Hematopoietic multipotent progenitor cell treated with erythropoietin and hydrocortisone succinate and interleukin-3 and kit ligand, for 17 days (in vitro differentiated cells): ENCODE measurements around the gene AKAP12.
"Not testable (repeated sequence)": the region's sequence is repeated elsewhere in the genome, so short reads cannot be mapped to it uniquely, and the experiment has no call there.

Experiments
- DNase-seq: peaks from one replicate; pipeline ENCODE4 v3.0.0-alpha.2; 2015; ENCODE audit warnings: low spot score

Gene AKAP12

DNA sequence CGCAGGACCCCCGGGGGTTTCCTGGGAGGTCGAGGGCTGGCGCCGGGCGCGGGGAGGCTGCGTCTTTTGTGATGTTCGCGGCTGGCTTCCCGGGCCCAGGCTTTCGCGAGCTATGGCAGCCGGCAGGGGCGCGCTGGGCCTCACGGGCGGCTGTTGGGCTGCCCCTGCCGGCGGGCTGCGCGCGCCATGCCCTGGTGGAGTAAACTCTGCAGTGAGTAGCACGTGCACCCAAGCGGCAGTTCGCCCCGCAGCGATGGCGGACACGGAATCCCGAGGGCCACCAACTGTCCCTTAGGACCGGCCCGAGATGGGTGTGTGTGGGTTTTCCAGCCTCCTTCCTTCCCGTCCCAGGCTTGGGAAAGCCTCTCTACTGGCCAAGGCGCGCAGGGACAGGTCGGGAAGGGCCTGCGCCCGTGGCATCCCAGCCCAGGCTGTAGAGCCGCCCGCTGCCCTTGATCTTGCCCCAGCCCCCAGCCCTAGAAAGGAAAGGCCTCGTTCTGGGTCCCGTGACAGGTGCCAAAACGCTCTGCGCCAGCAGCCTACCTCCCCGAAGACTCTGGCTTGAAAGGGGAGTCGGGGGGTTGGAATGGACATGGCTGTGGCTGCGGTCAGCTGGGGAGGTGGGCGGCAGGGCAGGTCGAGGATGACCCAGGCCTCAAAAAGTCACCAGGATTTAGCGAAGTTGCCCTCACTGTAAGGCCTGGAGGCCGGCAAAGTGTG is 101.9 kb downstream of the AKAP12 start:
- no peak for DNase-seq

GRCh38 chr6:151342750-151343149 is 103.0 kb downstream of the AKAP12 start:
- not testable (repeated sequence) for DNase-seq

DNA sequence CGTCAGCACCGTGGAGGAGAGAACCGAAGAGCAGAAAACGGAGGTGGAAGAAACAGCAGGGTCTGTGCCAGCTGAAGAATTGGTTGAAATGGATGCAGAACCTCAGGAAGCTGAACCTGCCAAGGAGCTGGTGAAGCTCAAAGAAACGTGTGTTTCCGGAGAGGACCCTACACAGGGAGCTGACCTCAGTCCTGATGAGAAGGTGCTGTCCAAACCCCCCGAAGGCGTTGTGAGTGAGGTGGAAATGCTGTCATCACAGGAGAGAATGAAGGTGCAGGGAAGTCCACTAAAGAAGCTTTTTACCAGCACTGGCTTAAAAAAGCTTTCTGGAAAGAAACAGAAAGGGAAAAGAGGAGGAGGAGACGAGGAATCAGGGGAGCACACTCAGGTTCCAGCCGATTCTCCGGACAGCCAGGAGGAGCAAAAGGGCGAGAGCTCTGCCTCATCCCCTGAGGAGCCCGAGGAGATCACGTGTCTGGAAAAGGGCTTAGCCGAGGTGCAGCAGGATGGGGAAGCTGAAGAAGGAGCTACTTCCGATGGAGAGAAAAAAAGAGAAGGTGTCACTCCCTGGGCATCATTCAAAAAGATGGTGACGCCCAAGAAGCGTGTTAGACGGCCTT is 110.0 kb downstream of the AKAP12 start:
- DNase-seq = no peak

DNA sequence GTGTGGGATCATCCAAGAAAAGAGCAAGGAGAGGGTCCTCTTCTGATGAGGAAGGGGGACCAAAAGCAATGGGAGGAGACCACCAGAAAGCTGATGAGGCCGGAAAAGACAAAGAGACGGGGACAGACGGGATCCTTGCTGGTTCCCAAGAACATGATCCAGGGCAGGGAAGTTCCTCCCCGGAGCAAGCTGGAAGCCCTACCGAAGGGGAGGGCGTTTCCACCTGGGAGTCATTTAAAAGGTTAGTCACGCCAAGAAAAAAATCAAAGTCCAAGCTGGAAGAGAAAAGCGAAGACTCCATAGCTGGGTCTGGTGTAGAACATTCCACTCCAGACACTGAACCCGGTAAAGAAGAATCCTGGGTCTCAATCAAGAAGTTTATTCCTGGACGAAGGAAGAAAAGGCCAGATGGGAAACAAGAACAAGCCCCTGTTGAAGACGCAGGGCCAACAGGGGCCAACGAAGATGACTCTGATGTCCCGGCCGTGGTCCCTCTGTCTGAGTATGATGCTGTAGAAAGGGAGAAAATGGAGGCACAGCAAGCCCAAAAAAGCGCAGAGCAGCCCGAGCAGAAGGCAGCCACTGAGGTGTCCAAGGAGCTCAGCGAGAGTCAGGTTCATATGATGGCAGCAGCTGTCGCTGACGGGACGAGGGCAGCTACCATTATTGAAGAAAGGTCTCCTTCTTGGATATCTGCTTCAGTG is 110.8 kb downstream of the AKAP12 start:
- DNase-seq = no peak

DNA sequence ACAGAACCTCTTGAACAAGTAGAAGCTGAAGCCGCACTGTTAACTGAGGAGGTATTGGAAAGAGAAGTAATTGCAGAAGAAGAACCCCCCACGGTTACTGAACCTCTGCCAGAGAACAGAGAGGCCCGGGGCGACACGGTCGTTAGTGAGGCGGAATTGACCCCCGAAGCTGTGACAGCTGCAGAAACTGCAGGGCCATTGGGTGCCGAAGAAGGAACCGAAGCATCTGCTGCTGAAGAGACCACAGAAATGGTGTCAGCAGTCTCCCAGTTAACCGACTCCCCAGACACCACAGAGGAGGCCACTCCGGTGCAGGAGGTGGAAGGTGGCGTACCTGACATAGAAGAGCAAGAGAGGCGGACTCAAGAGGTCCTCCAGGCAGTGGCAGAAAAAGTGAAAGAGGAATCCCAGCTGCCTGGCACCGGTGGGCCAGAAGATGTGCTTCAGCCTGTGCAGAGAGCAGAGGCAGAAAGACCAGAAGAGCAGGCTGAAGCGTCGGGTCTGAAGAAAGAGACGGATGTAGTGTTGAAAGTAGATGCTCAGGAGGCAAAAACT is 111.5 kb downstream of the AKAP12 start:
- no peak for DNase-seq

DNA sequence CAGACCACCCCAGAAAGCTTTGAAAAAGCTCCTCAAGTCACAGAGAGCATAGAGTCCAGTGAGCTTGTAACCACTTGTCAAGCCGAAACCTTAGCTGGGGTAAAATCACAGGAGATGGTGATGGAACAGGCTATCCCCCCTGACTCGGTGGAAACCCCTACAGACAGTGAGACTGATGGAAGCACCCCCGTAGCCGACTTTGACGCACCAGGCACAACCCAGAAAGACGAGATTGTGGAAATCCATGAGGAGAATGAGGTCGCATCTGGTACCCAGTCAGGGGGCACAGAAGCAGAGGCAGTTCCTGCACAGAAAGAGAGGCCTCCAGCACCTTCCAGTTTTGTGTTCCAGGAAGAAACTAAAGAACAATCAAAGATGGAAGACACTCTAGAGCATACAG is 112.0 kb downstream of the AKAP12 start:
- no peak for DNase-seq

- no peak for DNase-seq
These were observed 112.9 kb downstream of the AKAP12 start for GRCh38 chr6:151352410-151353396.

DNA sequence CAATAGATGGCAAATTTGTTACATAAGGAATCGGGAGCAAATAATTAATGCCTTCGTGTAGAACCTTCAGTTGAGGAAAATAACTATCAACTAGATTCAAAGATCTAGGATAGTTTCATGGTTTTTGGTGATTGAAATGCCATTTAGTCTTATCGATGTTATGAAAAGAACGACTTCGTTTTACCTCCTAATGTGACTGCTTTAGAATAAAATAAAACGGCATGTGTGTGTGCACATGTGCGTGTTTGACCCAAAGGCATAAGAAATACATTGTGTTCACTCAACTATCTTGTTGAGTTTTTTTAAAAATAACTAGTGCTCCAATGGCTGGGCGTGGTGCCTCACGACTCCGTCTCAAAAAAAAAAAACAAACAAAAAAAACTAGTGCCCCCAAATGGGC is 114.0 kb downstream of the AKAP12 start:
- DNase-seq = no peak

DNA sequence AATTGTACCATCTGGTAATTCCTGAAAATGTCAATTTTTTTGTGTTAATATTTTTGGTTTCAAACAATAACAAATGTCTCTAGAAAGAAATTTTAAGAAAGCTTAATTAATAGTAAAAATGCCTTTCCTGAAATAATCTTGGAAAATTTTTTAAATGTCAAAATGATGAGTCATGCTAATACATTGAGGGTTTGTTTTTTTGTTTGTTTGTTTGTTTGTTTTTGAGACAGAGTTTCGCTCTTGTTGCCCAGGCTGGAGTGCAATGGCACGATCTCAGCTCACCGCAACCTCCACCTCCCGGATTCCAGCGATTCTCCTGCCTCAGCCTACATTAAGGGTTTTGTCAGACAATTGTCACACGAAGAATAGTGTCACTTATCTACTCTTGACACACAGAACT is 117.2 kb downstream of the AKAP12 start:
- not testable (repeated sequence) for DNase-seq

DNA sequence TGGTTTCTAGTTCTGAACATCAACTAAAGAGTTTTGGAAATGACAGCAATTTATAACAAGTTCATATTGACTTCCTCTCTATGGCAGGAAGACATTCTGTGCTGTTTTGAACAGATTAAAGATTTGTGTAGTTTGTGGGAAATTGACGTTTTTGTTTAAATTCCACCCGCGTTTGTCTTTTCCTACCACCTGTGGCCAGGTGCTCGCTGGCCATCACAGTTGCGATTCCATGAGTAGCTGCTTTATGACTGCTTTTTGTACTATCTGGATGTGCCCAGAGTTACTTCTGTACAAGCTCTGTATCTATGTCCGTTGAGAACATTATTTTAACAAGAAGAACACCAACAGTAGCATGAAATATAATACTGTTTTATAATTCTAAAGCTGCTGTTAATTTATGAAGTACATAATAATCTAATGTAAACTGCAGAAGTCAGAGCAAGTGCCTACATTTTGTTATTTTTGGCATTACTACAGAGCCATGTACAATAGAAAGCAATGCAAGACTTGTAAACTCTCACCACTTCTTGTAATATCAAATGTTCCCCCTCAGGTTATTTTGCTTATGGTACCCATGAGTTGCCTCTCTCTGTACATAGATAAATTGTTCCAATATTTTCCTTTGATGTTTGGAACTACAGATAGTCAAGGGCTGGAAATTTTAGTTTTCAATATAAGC is 118.1 kb downstream of the AKAP12 start:
- DNase-seq = no peak

- no peak for DNase-seq
These were observed 118.7 kb downstream of the AKAP12 start for GRCh38 chr6:151358475-151358874.

DNA sequence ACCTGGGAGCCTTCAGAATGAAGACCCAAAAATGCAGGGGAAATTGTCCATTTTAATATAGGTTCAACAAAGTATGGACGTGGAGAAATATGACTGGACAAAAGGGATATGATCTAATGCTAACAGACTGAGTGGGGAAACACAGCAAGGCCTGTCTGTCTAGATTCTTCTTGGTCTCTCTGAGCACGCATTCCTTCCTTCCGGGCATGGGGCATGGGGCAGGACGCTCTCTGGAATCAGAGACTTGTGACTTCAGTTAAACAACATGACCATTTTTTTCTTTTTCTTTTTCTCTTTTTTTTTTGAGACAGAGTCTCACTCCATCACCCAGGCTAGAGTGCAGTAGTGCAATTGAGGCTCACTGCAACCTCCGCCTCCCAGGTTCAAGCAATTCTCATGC is 119.7 kb downstream of the AKAP12 start:
- DNase-seq = no peak

DNA sequence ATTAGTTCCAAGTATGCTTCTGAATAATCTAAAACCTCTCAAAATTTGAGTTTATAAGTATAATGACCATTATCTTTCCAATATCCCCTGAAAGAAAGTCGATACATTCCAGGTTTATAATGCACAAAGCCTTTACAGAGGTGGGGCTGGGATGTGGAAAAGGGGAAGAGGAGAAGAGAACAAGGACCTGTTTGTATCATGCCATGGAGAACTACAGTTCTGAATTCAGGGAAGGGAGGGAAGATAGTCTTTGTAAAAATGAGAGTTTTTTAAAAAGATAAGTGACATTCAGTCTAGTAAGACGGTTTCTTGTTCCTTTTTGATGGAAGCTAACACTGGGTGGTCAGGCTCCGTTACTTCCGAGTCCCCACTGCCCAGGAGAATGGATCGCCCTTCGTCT is 125.5 kb downstream of the AKAP12 start:
- no peak for DNase-seq

DNA sequence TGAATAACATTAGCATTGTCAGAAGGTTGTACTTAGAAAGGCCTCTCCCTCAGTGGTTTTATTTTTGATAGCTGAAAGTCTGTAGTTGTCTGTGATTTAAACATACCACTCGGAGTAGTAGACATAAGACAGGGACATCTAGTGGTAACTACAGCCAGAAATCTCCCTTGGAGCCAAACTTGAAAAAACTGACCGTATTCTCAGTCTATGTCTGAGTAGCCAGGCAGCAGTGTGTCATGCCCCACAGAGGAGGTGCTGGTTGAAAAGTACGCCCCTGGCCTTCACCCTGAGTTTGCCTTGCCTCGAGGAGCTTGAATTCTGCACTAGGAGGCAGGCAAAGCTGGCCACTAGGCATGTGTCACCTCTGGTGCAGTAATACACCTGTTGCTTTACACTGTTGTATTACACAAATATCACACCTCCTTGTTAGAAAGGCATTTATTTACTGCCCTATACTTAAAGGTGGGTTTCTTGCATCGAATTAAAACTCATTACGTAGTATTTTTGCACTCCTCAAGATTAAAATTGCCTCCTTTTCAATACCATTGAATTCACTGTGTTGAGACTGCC is 130.8 kb downstream of the AKAP12 start:
- no peak for DNase-seq

DNA sequence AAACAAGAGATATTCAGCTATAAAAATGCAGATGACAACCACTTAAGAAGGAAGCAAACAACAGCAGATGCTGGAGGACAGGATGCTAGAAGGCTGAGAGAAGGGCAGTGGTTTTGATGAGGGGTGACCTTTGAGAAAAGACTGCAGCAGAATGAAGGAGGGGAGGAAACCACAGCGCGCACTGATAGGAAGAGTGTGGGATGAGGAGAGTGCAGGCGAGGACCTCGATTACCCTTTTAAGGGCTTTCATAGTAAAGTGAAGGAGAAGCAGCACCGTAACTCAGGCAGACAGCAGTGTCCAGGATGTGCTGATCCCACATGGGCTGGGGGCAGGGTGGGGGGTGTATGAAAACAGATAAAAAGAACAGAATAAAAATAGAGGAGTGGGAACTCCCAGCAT is 132.4 kb downstream of the AKAP12 start:
- no peak for DNase-seq

DNA sequence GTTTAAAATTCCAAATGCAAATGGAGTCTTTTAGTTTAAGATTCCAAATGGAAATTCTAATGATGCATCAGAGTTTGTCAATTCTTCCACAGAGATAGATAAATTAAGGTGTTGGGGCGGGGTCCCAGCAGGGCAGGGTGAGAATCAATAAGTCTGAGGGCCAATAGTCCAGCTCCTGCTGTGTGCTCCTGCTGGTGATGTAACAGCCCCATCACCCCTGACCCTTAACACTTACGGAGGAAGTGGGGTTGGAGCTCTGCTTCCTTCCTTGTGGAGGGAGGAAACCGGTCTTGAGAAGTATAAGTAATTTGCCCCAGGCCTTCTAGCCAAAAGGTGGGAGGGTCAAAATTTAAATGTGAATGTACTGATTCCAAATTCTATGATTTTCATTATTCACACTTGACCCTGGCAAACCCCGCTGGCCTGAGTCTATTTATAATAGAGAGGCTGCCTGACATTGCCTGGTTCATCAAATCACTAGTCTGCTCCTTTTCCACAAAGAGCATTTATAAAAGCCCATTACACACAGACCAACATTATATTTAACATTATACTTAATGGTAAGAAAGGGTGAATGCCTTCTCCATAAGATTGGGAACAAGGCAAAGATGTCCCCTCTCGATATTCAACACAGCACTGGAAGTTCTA is 134.4 kb downstream of the AKAP12 start:
- DNase-seq = no peak

DNA sequence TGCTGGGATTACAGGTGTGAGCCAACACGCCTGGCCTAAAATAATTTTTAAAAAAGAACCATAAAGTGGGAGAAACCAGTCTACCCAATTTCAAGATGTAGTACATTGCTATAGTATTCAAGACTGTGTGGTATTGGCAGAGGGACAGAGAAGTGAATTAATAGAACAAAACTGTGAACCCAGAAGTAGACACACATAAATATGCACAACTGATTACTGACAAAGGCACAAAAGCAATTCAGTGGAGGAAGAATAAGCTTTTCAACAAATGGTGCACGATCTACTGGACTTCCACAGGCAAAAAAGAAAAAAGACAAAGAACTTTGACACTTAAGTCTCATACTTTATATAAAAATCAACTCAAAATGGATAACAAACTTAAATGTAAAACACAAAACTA is 136.1 kb downstream of the AKAP12 start:
- DNase-seq = no peak

- DNase-seq = no peak
These were observed 136.7 kb downstream of the AKAP12 start for GRCh38 chr6:151376440-151376839.

DNA sequence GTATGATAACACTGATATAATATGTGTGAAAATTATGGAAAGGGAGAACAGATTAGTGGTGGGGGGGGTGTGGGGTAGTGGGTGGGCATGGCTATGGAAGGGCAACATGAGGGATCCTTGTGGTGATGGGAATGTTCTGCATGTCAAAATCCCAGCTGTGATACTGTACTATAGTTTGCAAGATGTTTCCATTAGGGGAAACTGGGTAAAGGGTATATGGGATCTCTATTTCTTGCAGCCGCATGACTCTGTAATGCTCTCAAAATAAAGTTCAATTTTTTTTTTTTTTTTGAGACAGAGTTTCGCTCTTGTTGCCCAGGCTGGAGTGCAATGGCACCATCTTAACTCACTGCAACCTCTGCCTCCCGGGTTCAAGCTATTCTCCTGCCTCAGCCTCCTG is 137.3 kb downstream of the AKAP12 start:
- no peak for DNase-seq
